T-helper 1 cell (primary cell): ENCODE results near the gene KEL.
"Not testable (repeated sequence)": the region's sequence is repeated elsewhere in the genome, so short reads cannot be mapped to it uniquely, and the experiment has no call there.

Experiments
- DNase-seq, 5 donors: peaks; one replicate each; pipeline ENCODE4 v3.0.0-alpha.2; 2012 to 2020
- total RNA-seq, 4 donors: gene quantifications; one replicate each; lab custom pipeline; 2026; lab: John Stamatoyannopoulos, UW

Gene KEL
- total RNA-seq: 0 to 0.31 (median 0.12) reads per million in 4 donors

GRCh38 chr7:142961973-142962926, at the start of gene KEL:
Gene KEL, minus strand, starts transcription at chr7:142962363. Its CDS starts 157 bp downstream, at chr7:142962206.
- DNase-seq: no peak

- DNase-seq: peak; percentile 40 to 76 (median 66)
Measured at GRCh38 chr7:143008007-143008901, 46.1 kb upstream of the KEL start.

GRCh38 chr7:143005632-143006260, 43.6 kb upstream of the KEL start:
- no peak for DNase-seq

GRCh38 chr7:143003393-143004051, 41.4 kb upstream of the KEL start:
- DNase-seq: peak in 4 of 5 donors; percentile 10 to 63 (median 30)

GRCh38 chr7:143002898-143003297, 40.7 kb upstream of the KEL start:
- DNase-seq: no peak

DNA sequence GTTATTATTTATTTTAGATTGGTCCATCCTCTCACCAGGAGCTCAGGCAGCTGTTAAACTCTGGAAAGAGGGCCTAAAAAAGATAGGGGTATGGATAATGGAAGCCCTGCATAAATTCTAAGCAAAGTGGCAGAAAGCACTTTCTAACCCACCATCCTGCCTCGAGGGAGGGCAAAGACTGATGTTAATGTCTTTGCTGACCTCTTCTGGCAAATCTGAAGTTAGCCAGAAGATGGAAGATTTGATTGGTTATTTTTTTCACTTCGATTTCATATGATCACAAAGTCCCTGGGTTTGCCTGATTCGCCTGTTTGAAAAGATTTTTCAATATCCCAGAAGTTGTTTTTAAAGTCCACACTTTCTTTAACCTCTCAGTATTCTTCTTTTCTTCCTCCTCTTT, 39.9 kb upstream of the KEL start:
- no peak for DNase-seq

DNA sequence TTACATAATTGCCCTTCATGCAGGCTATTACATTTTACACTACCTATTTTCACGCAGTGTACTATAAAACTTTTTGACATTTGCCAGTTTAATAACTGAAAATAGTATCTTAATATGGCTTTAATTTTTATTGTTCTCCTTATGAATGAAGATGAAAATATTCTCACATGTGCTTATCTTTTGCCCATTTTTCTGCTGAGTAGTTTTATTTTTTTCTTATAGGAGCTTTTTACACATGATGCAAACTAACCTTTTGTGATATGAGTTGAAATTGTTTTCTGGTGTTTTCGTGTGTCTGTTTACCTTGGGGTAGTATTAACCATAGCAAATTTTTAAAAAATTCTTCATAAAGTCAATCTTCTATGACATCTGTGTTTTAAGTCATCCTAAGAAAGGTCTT, 38.5 kb upstream of the KEL start:
- no peak for DNase-seq

- DNase-seq: no peak
Measured at GRCh38 chr7:142999793-143000192, 37.6 kb upstream of the KEL start.

DNA sequence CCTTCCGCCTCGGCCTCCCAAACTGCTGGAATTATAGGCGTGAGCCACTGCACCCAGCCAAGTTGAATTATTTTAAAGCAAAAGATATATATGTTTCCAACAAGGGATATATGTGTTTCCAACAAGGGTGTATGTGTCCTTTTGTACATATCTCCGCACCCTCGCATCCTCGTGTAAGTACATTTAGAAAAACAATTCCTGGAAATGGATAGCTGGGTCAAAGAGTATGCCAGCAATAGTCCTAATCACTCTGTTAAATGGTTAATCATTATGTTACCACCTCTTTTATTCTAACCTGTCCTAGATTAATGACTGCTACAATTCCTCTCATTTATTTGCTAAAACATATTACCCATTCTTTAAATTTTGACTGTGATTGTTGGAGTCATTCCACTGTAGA, 36.8 kb upstream of the KEL start:
- no peak for DNase-seq

- DNase-seq: no peak
Measured at GRCh38 chr7:142997456-142997989, 35.4 kb upstream of the KEL start.

DNA sequence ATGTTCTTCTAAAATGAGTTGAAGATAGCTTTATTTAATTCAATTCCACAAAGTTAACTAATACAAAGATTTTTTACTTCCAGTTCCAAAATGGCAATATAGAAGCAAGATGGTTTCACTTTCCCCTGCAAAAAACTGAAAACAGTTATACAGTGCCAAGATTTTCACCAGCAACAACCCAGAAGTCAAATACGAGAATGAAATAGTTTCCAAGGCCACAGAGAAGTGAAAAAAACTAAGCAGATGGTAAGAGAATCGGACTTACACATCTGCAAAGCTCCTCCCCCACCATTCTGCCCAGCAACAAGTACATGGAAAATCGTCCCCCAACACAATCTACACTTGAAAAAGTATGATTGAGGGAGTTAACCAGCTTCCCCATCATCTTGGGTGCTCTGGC, 30.3 kb upstream of the KEL start:
- DNase-seq: no peak

DNA sequence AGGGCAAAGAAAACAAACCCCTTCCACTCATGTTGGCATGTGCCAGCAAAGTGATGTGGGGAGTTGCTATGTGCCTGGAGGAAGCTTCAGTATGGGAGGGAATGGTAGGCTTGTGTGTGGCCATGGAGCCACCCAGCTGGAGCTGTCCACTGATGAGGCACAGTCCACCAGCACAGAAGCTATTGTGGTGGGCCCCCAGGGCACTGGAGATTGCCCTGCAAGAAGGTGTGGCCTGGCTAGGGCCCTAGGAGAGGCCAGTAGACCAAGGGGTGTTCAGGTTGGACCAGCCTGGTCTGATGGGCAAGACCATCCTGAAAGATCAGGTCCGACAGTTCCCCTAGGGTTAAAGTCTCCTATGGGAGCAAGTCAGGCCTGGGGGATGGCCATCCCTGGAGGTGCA, 22.1 kb upstream of the KEL start:
- no peak for DNase-seq

GRCh38 chr7:142983825-142984224, 21.7 kb upstream of the KEL start:
- DNase-seq: no peak

DNA sequence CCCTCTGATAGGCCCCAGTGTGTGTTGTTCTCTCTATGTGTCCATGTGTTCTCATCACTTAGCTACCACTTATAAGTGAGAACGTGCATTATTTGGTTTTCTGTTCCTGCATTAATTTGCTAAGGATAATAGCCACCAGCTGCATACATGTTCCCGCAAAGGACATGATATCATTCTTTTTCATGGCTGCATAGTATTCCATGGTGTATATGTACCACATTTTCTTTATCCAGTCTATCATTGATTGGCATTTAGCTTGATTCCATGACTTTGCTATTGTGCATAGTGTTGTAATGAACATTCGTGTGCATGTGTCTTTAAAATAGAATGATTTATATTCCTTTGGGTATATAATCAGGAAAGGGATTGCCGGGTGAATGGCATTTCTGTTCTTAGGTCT, 16.2 kb upstream of the KEL start:
- not testable (repeated sequence) for DNase-seq

GRCh38 chr7:142974626-142975025, 12.5 kb upstream of the KEL start:
- no peak for DNase-seq

DNA sequence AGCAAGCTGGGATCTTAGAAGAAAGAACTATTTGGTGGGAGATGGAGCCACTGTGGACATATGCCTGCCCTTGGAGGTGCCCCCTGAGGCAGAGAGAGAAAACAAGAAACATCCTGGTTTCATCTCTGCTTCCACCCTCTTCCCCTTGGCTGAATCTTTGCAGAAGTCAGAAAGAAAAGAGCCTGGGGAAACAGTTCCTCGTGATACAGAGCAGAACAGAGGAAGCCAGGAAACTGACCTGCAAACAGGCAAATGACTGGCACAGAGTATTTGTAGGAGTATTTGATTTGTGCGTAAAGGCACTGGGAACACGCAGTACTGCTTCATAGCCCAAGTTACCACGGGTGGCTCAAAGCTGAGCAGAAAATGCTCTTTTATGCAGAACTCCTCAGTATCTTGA, 7.0 kb upstream of the KEL start:
- no peak for DNase-seq

DNA sequence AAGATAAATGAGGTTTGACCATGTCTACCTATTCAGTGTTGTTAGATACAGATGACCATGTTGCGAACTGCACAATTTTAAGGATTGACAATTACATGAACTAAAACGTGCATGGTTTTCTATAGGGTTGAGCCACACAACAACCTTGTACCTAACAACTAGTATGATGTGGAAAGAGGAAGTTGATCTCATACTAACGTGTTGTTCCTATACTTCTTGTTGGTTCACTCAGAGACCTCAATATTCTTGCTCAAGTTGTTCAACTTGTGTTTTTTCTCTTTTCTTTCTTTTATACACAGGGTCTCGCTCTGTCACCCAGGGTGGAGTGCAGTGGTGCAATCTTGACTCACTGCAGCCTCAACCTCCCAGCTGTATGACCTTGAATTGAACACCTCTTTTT, 6.1 kb upstream of the KEL start:
- no peak for DNase-seq

DNA sequence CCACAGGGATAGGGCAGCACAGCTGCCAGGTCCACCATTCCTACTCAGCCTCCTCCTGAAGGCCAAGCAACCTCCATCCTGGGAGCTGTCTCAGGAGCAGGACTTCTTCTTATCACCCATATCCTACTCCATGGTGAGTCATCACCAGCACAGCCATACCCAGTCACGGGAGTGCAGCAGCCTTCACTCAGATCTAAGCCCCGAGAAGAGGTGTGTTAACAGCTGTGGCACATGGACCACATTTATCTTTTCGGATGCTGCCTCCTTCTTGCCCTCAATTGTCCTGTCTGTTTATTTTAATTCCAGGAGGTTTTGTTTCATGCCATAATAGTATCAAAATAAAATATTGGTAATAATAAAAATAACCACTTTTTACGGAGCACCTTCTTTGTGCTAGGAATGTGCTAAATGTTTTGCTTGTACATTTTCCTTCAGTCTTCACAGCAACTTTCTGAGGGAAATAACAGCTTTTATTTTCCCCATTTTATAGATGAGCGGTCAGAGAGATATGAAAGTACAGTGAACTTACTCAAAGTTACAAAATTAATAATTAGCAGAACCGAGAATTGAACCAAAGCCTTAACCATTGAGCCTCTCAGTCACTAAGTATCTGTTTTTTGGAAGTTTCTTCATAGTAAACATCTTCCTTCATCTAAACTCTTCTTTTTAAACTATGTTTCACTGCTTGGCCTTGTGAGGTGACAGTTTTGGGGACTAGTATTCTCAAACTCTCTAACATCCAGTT, 2.5 kb upstream of the KEL start:
- no peak for DNase-seq

DNA sequence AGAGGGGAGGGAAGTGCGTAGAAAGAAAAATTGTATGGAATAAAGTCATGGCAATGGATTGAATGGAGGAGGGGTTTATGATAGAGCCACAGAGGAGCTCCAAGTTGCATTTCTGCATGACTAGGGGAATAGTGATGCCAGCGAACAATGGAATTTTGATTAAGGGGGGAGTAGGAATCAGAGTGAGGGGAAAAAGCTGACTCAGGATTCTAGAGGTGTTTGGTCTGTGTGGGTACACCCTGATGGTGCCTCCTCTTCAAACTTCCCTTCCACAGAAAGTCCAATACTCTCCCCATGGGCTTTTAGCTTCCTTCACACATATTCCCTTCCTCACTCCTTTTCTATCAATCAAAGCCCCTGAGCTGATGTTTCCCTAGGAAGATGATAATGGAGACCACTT, 1.8 kb upstream of the KEL start:
- DNase-seq: no peak

GRCh38 chr7:142962991-142963390, 828 bp upstream of the KEL start:
- DNase-seq: no peak

- DNase-seq: no peak
Measured at GRCh38 chr7:142961595-142961972, 579 bp downstream of the KEL start.
